Colonic mucosa (tissue), 4 donors: ENCODE measurements around the gene ZNF536. TPM values are rescaled to one million over a fixed set of nuclear protein-coding genes. Genes with fewer than 3 reads are reported as not detected.

Experiments
- DNase-seq: peaks from one replicate; pipeline ENCODE4 v3.0.0-alpha.2; 2020
- H3K27ac ChIP-seq: fragments of 200-600 bp; one replicate; pipeline ENCODE4 v1.8.0; 2021
- H3K27me3 ChIP-seq: fragments of 200-600 bp; one replicate; pipeline ENCODE4 v1.8.0; 2021
- H3K36me3 ChIP-seq: fragments of 200-600 bp; one replicate; pipeline ENCODE4 v1.8.0; 2021
- H3K4me1 ChIP-seq: fragments of 200-600 bp; one replicate; pipeline ENCODE4 v1.8.0; 2021; ENCODE audit warnings: mild to moderate bottlenecking
- H3K4me3 ChIP-seq: fragments of 200-600 bp; one replicate; pipeline ENCODE4 v1.8.0; 2021
- H3K9ac ChIP-seq, 2 donors: one replicate each; pipeline ENCODE4 v1.7.0; 2013; ENCODE audit warnings: control low read depth in 2 of 2, low read depth in 2 of 2, low read length in 2 of 2
- H3K9me3 ChIP-seq: fragments of 200-600 bp; one replicate; pipeline ENCODE4 v1.8.0; 2021
- CTCF ChIP-seq: fragments of 200-600 bp; IDR thresholded peaks from one replicate; pipeline ENCODE4 v1.8.0; 2022; ENCODE audit warnings: antibody characterized with exemption, mild to moderate bottlenecking
- intact Hi-C: fragments of 100-400 bp; cut with DNase I; formaldehyde crosslinking; loops from one replicate; pipeline ENCODE4 v1.14.1; 2022
- total RNA-seq, 2 donors: library from RNA; stranded (reverse); fragmentation: NEBNext Ultra II Directional in 1 of 2; extraction: Animal tissue kit (Norgen Biotek cat#: 25700) in 1 of 2; gene quantifications; one replicate each; pipeline ENCODE4 v1.2.1, GENCODE V29; 2021
- donor health status: healthy.
- donor health status: DM: no; HTN: no; CAD: no.
- donor health status: DM: no; HTN: no; CAD: no.

Gene ZNF536
- total RNA-seq, 2 donors from 2014 or later, result 1.3 to 1.4 TPM

- DNase-seq, result no peak
- H3K9ac ChIP-seq, result no peak overlapping the region
- H3K9me3 ChIP-seq, result no peaks in the 10 kb centered on the region
- H3K27ac ChIP-seq, result no peak overlapping the region
- no peak for TF ChIP-seq CTCF
- H3K4me3 ChIP-seq, result no peak overlapping the region
- H3K4me1 ChIP-seq, result no peaks in the 10 kb centered on the region
- no peaks in the 10 kb centered on the region for H3K36me3 ChIP-seq
- intact Hi-C loops, result no loop called here
- no peaks in the 10 kb centered on the region for H3K27me3 ChIP-seq
These were observed 74.8 kb downstream of the ZNF536 start for GRCh38 chr19:30446850-30447552.

GRCh38 chr19:30447553-30447870, 75.3 kb downstream of the ZNF536 start:
- Histone ChIP-seq H3K4me1 (no peaks in the 10 kb centered on the region), H3K9ac (no peak overlapping the region), H3K27me3 (no peaks in the 10 kb centered on the region), H3K4me3 (no peak overlapping the region), H3K27ac (no peak overlapping the region), H3K36me3 (no peaks in the 10 kb centered on the region), H3K9me3 (no peaks in the 10 kb centered on the region)
- TF ChIP-seq CTCF, result no peak
- intact Hi-C loops, result no loop called here
- DNase-seq, result no peak

- Histone ChIP-seq H3K4me1 (no peaks in the 10 kb centered on the region), H3K36me3 (no peaks in the 10 kb centered on the region), H3K9ac (no peak overlapping the region), H3K27me3 (no peaks in the 10 kb centered on the region), H3K4me3 (no peak overlapping the region), H3K9me3 (no peaks in the 10 kb centered on the region), H3K27ac (no peak overlapping the region)
- DNase-seq, result no peak
- no peak for TF ChIP-seq CTCF
- intact Hi-C loops, result no loop called here
These were observed 76.3 kb downstream of the ZNF536 start for GRCh38 chr19:30448386-30449077.

- H3K36me3 ChIP-seq, result no peaks in the 10 kb centered on the region
- H3K4me3 ChIP-seq, result no peak overlapping the region
- no peak overlapping the region for H3K9ac ChIP-seq
- no peaks in the 10 kb centered on the region for H3K4me1 ChIP-seq
- H3K27me3 ChIP-seq, result no peaks in the 10 kb centered on the region
- no peak for DNase-seq
- TF ChIP-seq CTCF, result no peak
- no peaks in the 10 kb centered on the region for H3K9me3 ChIP-seq
- intact Hi-C loops, result no loop called here
- H3K27ac ChIP-seq, result no peak overlapping the region
These were observed 77.0 kb downstream of the ZNF536 start for GRCh38 chr19:30449078-30449590.

GRCh38 chr19:30449673-30450072, 77.5 kb downstream of the ZNF536 start:
- Histone ChIP-seq H3K27me3 (no peaks in the 10 kb centered on the region), H3K9me3 (no peaks in the 10 kb centered on the region), H3K4me1 (no peaks in the 10 kb centered on the region), H3K27ac (peak overlapping the region; percentile 13), H3K4me3 (no peak overlapping the region), H3K9ac (no peak overlapping the region), H3K36me3 (no peaks in the 10 kb centered on the region)
- no peak for DNase-seq
- TF ChIP-seq CTCF, result no peak
- intact Hi-C loops, result no loop called here
